Right lobe of liver (tissue), 6 donors: ENCODE data around the gene HOXD11. TPM values are rescaled to one million over a fixed set of nuclear protein-coding genes. Genes with fewer than 3 reads are reported as not detected.

Experiments
- ATAC-seq, 4 donors: fragments of 200-7000 bp; cut with Tn5 transposase; one replicate each; pipeline ENCODE4 v1.9.1; 2020; ENCODE audit warnings: mild to moderate bottlenecking in 4 of 4, moderate library complexity in 4 of 4
- DNase-seq, 3 donors: peaks; one replicate each; pipeline ENCODE4 v3.0.0-alpha.2; 2020
- H3K27ac ChIP-seq, 3 donors: fragments of 200-600 bp; one replicate each; pipeline ENCODE4 v1.8.0; 2022
- H3K27me3 ChIP-seq, 2 donors: fragments of 200-600 bp; one replicate each; pipeline ENCODE4 v1.8.0; 2022
- H3K36me3 ChIP-seq, 4 donors: fragments of 200-600 bp; sonication (generic) in 1 of 4; one replicate each; pipeline versions ENCODE4 v1.5.1 to v1.8.0; 2017 to 2022; ENCODE audit warnings: control low read depth in 1 of 4
- H3K4me1 ChIP-seq, 4 donors: fragments of 200-600 bp; sonication (generic) in 1 of 4; one replicate each; pipeline versions ENCODE4 v1.5.1 to v1.8.0; 2017 to 2022; ENCODE audit warnings: control low read depth in 1 of 4
- H3K4me3 ChIP-seq, 3 donors: fragments of 200-600 bp; one replicate each; pipeline ENCODE4 v1.8.0; 2022
- H3K9me3 ChIP-seq, 4 donors: fragments of 200-600 bp; sonication (generic) in 1 of 4; one replicate each; pipeline versions ENCODE4 v1.5.1 to v1.8.0; 2017 to 2022; ENCODE audit warnings: control low read depth in 1 of 4
- CTCF ChIP-seq, 4 donors: fragments of 200-600 bp in 3 of 4; fragments of 450-650 bp in 1 of 4; IDR thresholded peaks; one replicate each; pipeline versions ENCODE4 v1.5.1 to v1.8.0; 2016 to 2022; ENCODE audit warnings: antibody characterized with exemption in 4 of 4, mild to moderate bottlenecking in 2 of 4
- POLR2A ChIP-seq: fragments of 450-650 bp; IDR thresholded peaks from one replicate; pipeline ENCODE4 v1.6.1; 2017; ENCODE audit warnings: antibody characterized with exemption, mild to moderate bottlenecking
- WGBS: methylation state at CpG from one replicate; pipeline ENCODE4 v1.1.6; 2018; ENCODE audit warnings: low coverage, low lambda C conversion rate; ENCODE audit not compliant: insufficient coverage; ENCODE audit errors: missing lambda C conversion rate; 5-methylcytosine and 5-hydroxymethylcytosine counted together
- intact Hi-C, 2 donors: fragments of 100-400 bp; cut with DNase I; formaldehyde crosslinking; loops; one replicate each; pipeline versions ENCODE4 v1.11.2 to v1.14.1; 2022
- total RNA-seq, 6 experiments: library from RNA; depleted of rRNA in 2 of 6; stranded (reverse); fragments of >200 nt in 2 of 6; fragmentation: NEBNext Ultra II Directional in 3 of 6; extraction: Animal tissue kit (Norgen Biotek cat#: 25700) in 3 of 6; gene quantifications; one replicate each; pipeline versions ENCODE4 v1.1.0 to v1.2.4, GENCODE V29; 2016 to 2023
- donor health status: DM: no; HTN: yes; CAD: no.
- donor health status: DM: no; HTN: no; CAD: no.
- donor health status: DM: no; HTN: no; CAD: no.
- donor health status: DM: no; HTN: yes; CAD: no.
- donor health status: DM: no; HTN: yes; CAD: no.

The HOXD11 gene
- total RNA-seq, 6 experiments from 2014 or later, result not detected

- WGBS, result 5% methylated on average over 25 of the region's 25 CpGs
- H3K36me3 ChIP-seq, result no peaks in the 10 kb centered on the region
- TF ChIP-seq CTCF (IDR thresholded peaks at IDR 0.05) (no peak), POLR2A (no peak)
- no peak overlapping the region for H3K4me3 ChIP-seq
- intact Hi-C loops, result loop anchor here in 1 of 2 donors (10.0 kb wide), 1 partner anchor 394 kb away; no protein-coding TSS in a partner anchor
- peaks cover 33 to 85% of the 10 kb centered on the region in 2 donors for H3K27me3 ChIP-seq
- peaks cover 0 to 6% (median 0%) of the 10 kb centered on the region in 4 donors for H3K4me1 ChIP-seq
- H3K27ac ChIP-seq, result no peak overlapping the region
- no peak for ATAC-seq
- no peaks in the 10 kb centered on the region for H3K9me3 ChIP-seq
- no peak for DNase-seq
Measured at GRCh38 chr2:176078541-176079284, 28.4 kb upstream of the HOXD11 start.

- Histone ChIP-seq H3K36me3 (no peaks in the 10 kb centered on the region), H3K27me3 (peaks cover 33 to 83% of the 10 kb centered on the region in 2 donors), H3K4me1 (peaks cover 0 to 6% (median 0%) of the 10 kb centered on the region in 4 donors), H3K9me3 (no peaks in the 10 kb centered on the region), H3K27ac (no peak overlapping the region), H3K4me3 (no peak overlapping the region)
- no peak for TF ChIP-seq POLR2A
- TF ChIP-seq CTCF (IDR thresholded peaks at IDR 0.05), result no peak
- no peak for DNase-seq
- ATAC-seq, result no peak
- whole genome bisulfite sequencing, result 4% methylated on average over 28 of the region's 30 CpGs
- intact Hi-C loops, result loop anchor here in 1 of 2 donors (10.0 kb wide), 1 partner anchor 395 kb away; no protein-coding TSS in a partner anchor
Measured at GRCh38 chr2:176079285-176079830, 27.7 kb upstream of the HOXD11 start.

- no peak overlapping the region for H3K4me3 ChIP-seq
- no peak overlapping the region for H3K27ac ChIP-seq
- ATAC-seq (peak; percentile 36 to 57 (median 50)), DNase-seq (peak in 1 of 3 donors; percentile 34)
- peaks cover 0 to 6% (median 0%) of the 10 kb centered on the region in 4 donors for H3K4me1 ChIP-seq
- no peaks in the 10 kb centered on the region for H3K9me3 ChIP-seq
- peak; percentile 43 to 69 (median 64) for TF ChIP-seq CTCF (IDR thresholded peaks at IDR 0.05)
- no peak for TF ChIP-seq POLR2A
- intact Hi-C loops, result loop anchor here (10.0 kb wide), 1 partner anchor 395 kb away; no protein-coding TSS in a partner anchor
- no peaks in the 10 kb centered on the region for H3K36me3 ChIP-seq
- peaks cover 33 to 86% of the 10 kb centered on the region in 2 donors for H3K27me3 ChIP-seq
- WGBS, result 5% methylated on average over 19 of the region's 86 CpGs
Measured at GRCh38 chr2:176079831-176080539, 27.1 kb upstream of the HOXD11 start.

- Histone ChIP-seq H3K9me3 (no peaks in the 10 kb centered on the region), H3K27me3 (peaks cover 39 to 86% of the 10 kb centered on the region in 2 donors), H3K4me3 (no peak overlapping the region), H3K4me1 (peaks cover 0 to 6% (median 0%) of the 10 kb centered on the region in 4 donors), H3K27ac (no peak overlapping the region), H3K36me3 (no peaks in the 10 kb centered on the region)
- no peak for ATAC-seq
- TF ChIP-seq POLR2A (no peak), CTCF (IDR thresholded peaks at IDR 0.05) (no peak)
- no peak for DNase-seq
- 12% methylated on average over 25 of the region's 68 CpGs for WGBS
- intact Hi-C loops, result loop anchor here in 1 of 2 donors (10.0 kb wide), 1 partner anchor 396 kb away; no protein-coding TSS in a partner anchor
Measured at GRCh38 chr2:176080540-176081375, 26.3 kb upstream of the HOXD11 start.
